Stimulated activated CD4-positive, alpha-beta T cell treated with anti-CD3 and anti-CD28 coated beads, TNF-alpha, amount 100 ng/mL, for 24 hours (primary cell): Measurements from ENCODE around the gene OR2A12.
"Not testable (repeated sequence)": the region's sequence is repeated elsewhere in the genome, so short reads cannot be mapped to it uniquely, and the experiment has no call there.

Experiments
- DNase-seq, 3 experiments: peaks; one replicate each; pipeline ENCODE4 v3.0.0-alpha.2; 2020; ENCODE audit warnings: low read depth in 3 of 3

OR2A12 gene

GRCh38 chr7:144118341-144118740, 32.3 kb downstream of the OR2A12 start:
- no peak for DNase-seq

GRCh38 chr7:144122876-144123275, 36.8 kb downstream of the OR2A12 start, which contains the start of gene OR2A14:
OR2A14 (plus strand) TSS chr7:144123176; CDS start chr7:144129113, 5,937 bp downstream.
- no peak for DNase-seq

- DNase-seq, result peak; percentile 82 to 92 (median 86)
Observed at GRCh38 chr7:144127714-144128334, 41.7 kb downstream of the OR2A12 start.

GRCh38 chr7:144129601-144130000, 43.5 kb downstream of the OR2A12 start:
- not testable (repeated sequence) for DNase-seq

GRCh38 chr7:144130730-144131129, 44.7 kb downstream of the OR2A12 start:
- no peak for DNase-seq

GRCh38 chr7:144132262-144132661, 46.2 kb downstream of the OR2A12 start:
- no peak for DNase-seq

GRCh38 chr7:144133307-144133706, 47.2 kb downstream of the OR2A12 start:
- no peak for DNase-seq

- DNase-seq, result no peak
Observed at GRCh38 chr7:144134116-144134515, 48.0 kb downstream of the OR2A12 start.

GRCh38 chr7:144137501-144137900, 51.4 kb downstream of the OR2A12 start:
- DNase-seq, result no peak

- DNase-seq, result no peak
Observed at GRCh38 chr7:144142187-144142586, 56.1 kb downstream of the OR2A12 start.

GRCh38 chr7:144144426-144144825, 58.3 kb downstream of the OR2A12 start:
- DNase-seq, result no peak

- no peak for DNase-seq
Observed at GRCh38 chr7:144148224-144148827, 62.2 kb downstream of the OR2A12 start.
